ENCODE data around the gene UNC13A. TPM values are rescaled to one million over a fixed set of nuclear protein-coding genes. Genes with fewer than 3 reads are reported as not detected.

UNC13A gene
- total and polyA plus RNA-seq, 2 of the 8 experiments (the other 6 are each of a cell fraction or from before 2014, with no cell fraction given) = 13.1 to 47.6 TPM

GRCh38 chr19:17706750-17707181 lies 18.6 kb upstream of the UNC13A start:
- Histone ChIP-seq H3K4me1 (replicated peaks in 1 of 4; ENCODE audit: control insufficient read depth in 3 of 4, insufficient read depth in 4 of 4, low read length in 3 of 4) (no peaks in the 10 kb centered on the region; a peak in 2 of 7 replicates), H4K91ac (replicated peaks; ENCODE audit: insufficient read length, low read length) (peak overlapping the region; percentile 56), H3K36me3 (ENCODE audit: control insufficient read depth in 2 of 4, insufficient read depth in 4 of 4, low read length in 3 of 4) (no peaks in the 10 kb centered on the region), H4K20me1 (replicated peaks in 1 of 2; ENCODE audit: control insufficient read depth in 1 of 2, insufficient read depth in 2 of 2, low read length in 2 of 2) (no peaks in the 10 kb centered on the region), H2BK20ac (ENCODE audit: low read length) (no peak overlapping the region), H3K27ac (ENCODE audit: low read depth, low read length) (no peak overlapping the region), H2AK5ac (ENCODE audit: low read depth, low read length) (no peak overlapping the region), H3K4ac (replicated peaks; ENCODE audit: insufficient read length, low read depth, low read length) (no peak overlapping the region), H3K56ac (replicated peaks; ENCODE audit: insufficient read length, low read depth, low read length) (no peak overlapping the region), H3K23ac (ENCODE audit: insufficient read length) (no peak overlapping the region), H4K8ac (ENCODE audit: extremely low read depth, insufficient read depth, low read length) (no peak overlapping the region), H2BK12ac (ENCODE audit: low read depth, low read length) (no peak overlapping the region), H3K4me2 (ENCODE audit: insufficient read depth in 1 of 2, low read depth in 2 of 2, low read length in 2 of 2) (peak overlapping the region; percentile 53 to 66), H2BK5ac (ENCODE audit: low read depth, low read length) (peak overlapping the region; percentile 44; the same call in 1 of the 2 replicates), H3K9ac (replicated peaks in 1 of 4; ENCODE audit: extremely low read depth in 1 of 4, low read depth in 3 of 4, low read length in 3 of 4) (peak overlapping the region in 1 of 4 experiments; percentile 31; a peak in 2 of 7 replicates), H3K9me3 (ENCODE audit: insufficient read depth in 2 of 2, low read depth in 1 of 2, low read length in 1 of 2) (no peaks in the 10 kb centered on the region), H3K27me3 (replicated peaks in 1 of 4; ENCODE audit: control insufficient read depth in 3 of 4, extremely low read depth in 1 of 4, insufficient read depth in 3 of 4, low read length in 3 of 4) (peaks cover 0 to 6% (median 5%) of the 10 kb centered on the region in 4 experiments; a peak in 4 of 7 replicates), H3K79me2 (ENCODE audit: control insufficient read depth in 1 of 2, insufficient read depth in 2 of 2, low read length in 2 of 2) (no peaks in the 10 kb centered on the region), H3K79me1 (ENCODE audit: low read depth, low read length) (no peaks in the 10 kb centered on the region), H2BK15ac (ENCODE audit: low read length) (no peak overlapping the region), H4K5ac (ENCODE audit: insufficient read length, low read depth, low read length) (peak overlapping the region; percentile 27), H3K23me2 (ENCODE audit: low read depth, low read length) (peaks cover 3% of the 10 kb centered on the region; the same call in 1 of the 2 replicates), H3K18ac (ENCODE audit: extremely low read depth, low read length) (no peak overlapping the region), H3K4me3 (ENCODE audit: extremely low read depth in 1 of 4, insufficient read depth in 2 of 4, low read depth in 3 of 4, low read length in 4 of 4) (peak overlapping the region in 1 of 4 experiments; percentile 46; a peak in 3 of 8 replicates), H2AFZ (ENCODE audit: low read length) (peak overlapping the region; percentile 34; the same call in 1 of the 2 replicates), H2BK120ac (replicated peaks; ENCODE audit: low read depth, low read length) (no peak overlapping the region), H3K14ac (ENCODE audit: insufficient read length) (no peak overlapping the region)
- FAIRE-seq (peak; percentile 88), DNase-seq (ENCODE audit: low read depth in 1 of 2, low spot score in 2 of 2) (peak; percentile 68 to 89)
- ChIA-PET CTCF (ENCODE audit: partially characterized antibody) (interaction anchor here (0.7 to 3.1 kb wide), 12 partner anchors 9 to 137 kb away, joined by 3 to 15 read pairs (median 4); no protein-coding TSS in a partner anchor), POLR2A (ENCODE audit: partially characterized antibody) (interaction anchor here (0.9 to 2.0 kb wide), 7 partner anchors 9 to 155 kb away, joined by 3 to 13 read pairs (median 3); partner anchors contain the start of genes MAP1S and UNC13A)
- 16% methylated on average over 17 of the region's 17 CpGs; no CpG with 5 or more reads in 1 of the 2 experiments for WGBS, 2 experiments (ENCODE audit: extremely low coverage in 1 of 2, insufficient coverage in 1 of 2, insufficient read length in 1 of 2, insufficient replicate concordance in 2 of 2, low coverage in 1 of 2, low lambda C conversion rate in 2 of 2, missing lambda C conversion rate in 1 of 2)
- TF ChIP-seq BACH1 (IDR thresholded peaks at IDR 0.05; ENCODE audit: low read length) (no peak), JUN (IDR thresholded peaks at IDR 0.05; ENCODE audit: low read depth, low read length) (no peak), BCL11A (IDR thresholded peaks at IDR 0.05; ENCODE audit: low read depth in 2 of 2, low read length in 2 of 2) (no peak), E2F6 (IDR thresholded peaks at IDR 0.05) (peak; percentile 83), GTF2F1 (IDR thresholded peaks at IDR 0.05; ENCODE audit: borderline replicate concordance, low read depth, low read length) (no peak), KDM4A (IDR thresholded peaks at IDR 0.05; ENCODE audit: low read depth, low read length, severe bottlenecking) (no peak), TBP (IDR thresholded peaks at IDR 0.05; ENCODE audit: low read depth, low read length) (no peak), CBX8 (IDR thresholded peaks at IDR 0.05; ENCODE audit: borderline replicate concordance, low read depth, low read length) (no peak), SIN3A (conservative IDR thresholded peaks at IDR 0.05 in 1 of 2, IDR thresholded peaks at IDR 0.05 in 1 of 2; ENCODE audit: low read depth in 1 of 2, low read length in 2 of 2) (no peak), ZNF274 (IDR thresholded peaks at IDR 0.05; ENCODE audit: borderline replicate concordance, extremely low read depth, low read length) (no peak), EGR1 (IDR thresholded peaks at IDR 0.05; ENCODE audit: borderline replicate concordance, low read depth, low read length) (no peak), NRF1 (IDR thresholded peaks at IDR 0.05; ENCODE audit: low read depth, low read length) (no peak)
